Lower lobe of right lung (tissue), 2 donors: Measurements from ENCODE around the gene PID1. TPM values are rescaled to one million over a fixed set of nuclear protein-coding genes. Genes with fewer than 3 reads are reported as not detected.
A peak's percentile ranks its signal among the peaks of the same experiment; 100 is the strongest.

Experiments used
- ATAC-seq, 2 donors: fragments of 200-7000 bp; cut with Tn5 transposase; one replicate each; pipeline ENCODE4 v1.9.1; 2020 to 2022; ENCODE audit warnings: mild to moderate bottlenecking in 2 of 2, moderate library complexity in 2 of 2
- DNase-seq: peaks from one replicate; pipeline ENCODE4 v3.0.0-alpha.2; 2020
- H3K27ac ChIP-seq: fragments of 200-600 bp; one replicate; pipeline ENCODE4 v1.8.0; 2022
- H3K27me3 ChIP-seq: fragments of 200-600 bp; one replicate; pipeline ENCODE4 v1.8.0; 2022; ENCODE audit warnings: low read depth
- H3K36me3 ChIP-seq: fragments of 200-600 bp; one replicate; pipeline ENCODE4 v1.8.0; 2022; ENCODE audit warnings: mild to moderate bottlenecking
- H3K4me1 ChIP-seq: fragments of 200-600 bp; one replicate; pipeline ENCODE4 v1.8.0; 2022
- H3K4me3 ChIP-seq: fragments of 200-600 bp; one replicate; pipeline ENCODE4 v1.8.0; 2022; ENCODE audit warnings: mild to moderate bottlenecking
- H3K9me3 ChIP-seq: fragments of 200-600 bp; one replicate; pipeline ENCODE4 v1.8.0; 2022
- intact Hi-C: fragments of 100-400 bp; cut with DNase I; formaldehyde crosslinking; loops from one replicate; pipeline ENCODE4 v1.11.0; 2022
- total RNA-seq: library from RNA; stranded (reverse); fragmentation: NEBNext Ultra II Directional; extraction: Animal tissue kit (Norgen Biotek cat#: 25700); gene quantifications from one replicate; pipeline ENCODE4 v1.2.1, GENCODE V29; 2021
- TF ChIP-seq, protein P1 (sequence below): fragments of 200-600 bp; IDR thresholded peaks from one replicate; pipeline ENCODE4 v1.8.0; 2022; ENCODE audit warnings: antibody characterized with exemption, mild to moderate bottlenecking
- donor health status: DM: no; HTN: yes; CAD: no; lungs with severe emphysema.

Gene PID1
- total RNA-seq, 1 donor from 2014 or later: 48.0 TPM

DNA sequence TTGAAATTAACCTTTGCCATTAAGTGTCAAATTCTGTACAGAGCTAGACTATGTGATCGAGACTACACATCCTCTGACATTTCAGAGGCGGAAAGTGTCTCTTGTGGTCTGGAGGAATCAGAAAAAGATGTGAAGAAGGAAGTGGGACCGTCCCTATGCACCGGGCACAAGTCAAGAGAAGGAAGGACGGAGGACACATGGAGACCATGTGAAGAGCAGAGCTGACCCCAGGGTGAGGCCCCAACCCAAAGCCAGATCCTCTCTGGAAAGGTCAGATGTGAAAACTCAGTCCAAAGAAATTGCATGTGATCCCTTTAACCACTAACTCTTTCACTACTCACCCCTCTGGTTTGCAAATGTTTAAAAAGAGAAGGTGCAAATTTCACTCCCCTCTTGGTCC, 92.4 kb downstream of the PID1 start:
- H3K36me3 ChIP-seq: no peaks in the 10 kb centered on the region
- no peaks in the 10 kb centered on the region for H3K9me3 ChIP-seq
- TF ChIP-seq, protein P1, sequence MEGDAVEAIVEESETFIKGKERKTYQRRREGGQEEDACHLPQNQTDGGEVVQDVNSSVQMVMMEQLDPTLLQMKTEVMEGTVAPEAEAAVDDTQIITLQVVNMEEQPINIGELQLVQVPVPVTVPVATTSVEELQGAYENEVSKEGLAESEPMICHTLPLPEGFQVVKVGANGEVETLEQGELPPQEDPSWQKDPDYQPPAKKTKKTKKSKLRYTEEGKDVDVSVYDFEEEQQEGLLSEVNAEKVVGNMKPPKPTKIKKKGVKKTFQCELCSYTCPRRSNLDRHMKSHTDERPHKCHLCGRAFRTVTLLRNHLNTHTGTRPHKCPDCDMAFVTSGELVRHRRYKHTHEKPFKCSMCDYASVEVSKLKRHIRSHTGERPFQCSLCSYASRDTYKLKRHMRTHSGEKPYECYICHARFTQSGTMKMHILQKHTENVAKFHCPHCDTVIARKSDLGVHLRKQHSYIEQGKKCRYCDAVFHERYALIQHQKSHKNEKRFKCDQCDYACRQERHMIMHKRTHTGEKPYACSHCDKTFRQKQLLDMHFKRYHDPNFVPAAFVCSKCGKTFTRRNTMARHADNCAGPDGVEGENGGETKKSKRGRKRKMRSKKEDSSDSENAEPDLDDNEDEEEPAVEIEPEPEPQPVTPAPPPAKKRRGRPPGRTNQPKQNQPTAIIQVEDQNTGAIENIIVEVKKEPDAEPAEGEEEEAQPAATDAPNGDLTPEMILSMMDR: no peak
- no peaks in the 10 kb centered on the region for H3K27me3 ChIP-seq
- intact Hi-C loops: no loop called here
- no peak for DNase-seq
- H3K4me1 ChIP-seq: no peaks in the 10 kb centered on the region
- H3K27ac ChIP-seq: no peak overlapping the region
- ATAC-seq: no peak
- H3K4me3 ChIP-seq: no peak overlapping the region

DNA sequence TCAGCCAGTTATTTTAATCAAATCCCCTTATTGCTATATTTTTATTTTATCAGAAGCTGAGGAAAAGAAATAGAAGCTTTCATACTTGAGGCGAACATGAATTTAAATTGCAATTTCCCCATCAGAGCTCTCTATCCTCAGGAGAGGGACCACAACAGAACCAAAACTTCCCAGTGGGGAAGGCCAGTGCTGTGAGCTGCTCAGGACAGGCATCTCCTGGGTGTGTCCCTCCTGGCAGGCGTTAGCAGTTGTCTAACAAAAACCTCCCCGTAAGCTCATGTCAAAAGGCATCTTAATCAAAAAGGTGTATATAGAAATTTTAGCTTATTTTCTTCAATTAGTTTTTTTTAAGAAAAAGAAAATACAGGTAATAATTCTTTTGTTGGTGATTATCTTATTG, 93.0 kb downstream of the PID1 start:
- DNase-seq (no peak), ATAC-seq (no peak)
- Histone ChIP-seq H3K27me3 (no peaks in the 10 kb centered on the region), H3K36me3 (no peaks in the 10 kb centered on the region), H3K9me3 (no peaks in the 10 kb centered on the region), H3K27ac (no peak overlapping the region), H3K4me3 (no peak overlapping the region), H3K4me1 (no peaks in the 10 kb centered on the region)
- intact Hi-C loops: no loop called here
- TF ChIP-seq, protein P1: no peak

DNA sequence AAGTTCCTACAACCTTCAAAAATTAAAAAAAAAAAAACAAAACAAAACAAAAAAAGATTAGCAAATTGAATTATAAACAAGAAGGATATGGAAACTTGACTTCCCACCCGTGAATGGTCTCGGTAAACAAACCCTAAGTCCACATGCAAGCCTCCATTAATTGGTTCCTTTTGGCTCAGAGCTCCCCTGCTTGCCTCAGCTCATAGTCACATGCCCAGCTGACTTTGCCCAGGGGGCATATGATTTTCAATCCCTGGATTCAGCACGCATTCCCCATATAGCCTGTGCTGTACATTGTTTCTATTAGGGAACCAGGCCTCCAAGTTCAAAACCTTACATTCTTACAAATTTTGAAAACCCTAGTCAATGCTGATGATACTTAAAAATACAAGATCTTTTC, 95.0 kb downstream of the PID1 start:
- intact Hi-C loops: no loop called here
- no peaks in the 10 kb centered on the region for H3K9me3 ChIP-seq
- DNase-seq: no peak

DNA sequence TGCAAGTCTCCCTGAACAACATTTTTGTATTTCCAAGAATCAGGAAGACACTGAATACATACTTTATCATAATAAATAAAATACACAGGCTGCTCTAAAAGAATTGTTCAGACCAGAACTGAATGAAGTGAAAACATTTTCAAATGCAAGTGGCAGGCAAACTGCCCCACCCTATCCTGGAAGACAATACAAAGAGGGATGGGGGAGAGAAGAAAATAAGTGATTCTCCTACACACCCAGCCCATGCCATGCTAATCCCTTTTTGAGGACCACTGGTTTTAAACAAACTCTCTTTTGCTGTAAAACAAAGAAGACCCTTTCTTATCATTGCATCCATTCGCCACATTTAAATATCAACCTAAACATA, 95.6 kb downstream of the PID1 start:
- DNase-seq (no peak), ATAC-seq (no peak)
- intact Hi-C loops: no loop called here
- Histone ChIP-seq H3K4me3 (no peak overlapping the region), H3K36me3 (no peaks in the 10 kb centered on the region), H3K27me3 (no peaks in the 10 kb centered on the region), H3K27ac (no peak overlapping the region), H3K4me1 (no peaks in the 10 kb centered on the region), H3K9me3 (no peaks in the 10 kb centered on the region)
- TF ChIP-seq, protein P1: no peak

More for the DNA sequence above, 95.0 kb downstream of the PID1 start:
- Histone ChIP-seq H3K4me1 (no peaks in the 10 kb centered on the region), H3K36me3 (no peaks in the 10 kb centered on the region), H3K4me3 (no peak overlapping the region), H3K27me3 (no peaks in the 10 kb centered on the region), H3K27ac (no peak overlapping the region)
- ATAC-seq: no peak
- TF ChIP-seq, protein P1: no peak

DNA sequence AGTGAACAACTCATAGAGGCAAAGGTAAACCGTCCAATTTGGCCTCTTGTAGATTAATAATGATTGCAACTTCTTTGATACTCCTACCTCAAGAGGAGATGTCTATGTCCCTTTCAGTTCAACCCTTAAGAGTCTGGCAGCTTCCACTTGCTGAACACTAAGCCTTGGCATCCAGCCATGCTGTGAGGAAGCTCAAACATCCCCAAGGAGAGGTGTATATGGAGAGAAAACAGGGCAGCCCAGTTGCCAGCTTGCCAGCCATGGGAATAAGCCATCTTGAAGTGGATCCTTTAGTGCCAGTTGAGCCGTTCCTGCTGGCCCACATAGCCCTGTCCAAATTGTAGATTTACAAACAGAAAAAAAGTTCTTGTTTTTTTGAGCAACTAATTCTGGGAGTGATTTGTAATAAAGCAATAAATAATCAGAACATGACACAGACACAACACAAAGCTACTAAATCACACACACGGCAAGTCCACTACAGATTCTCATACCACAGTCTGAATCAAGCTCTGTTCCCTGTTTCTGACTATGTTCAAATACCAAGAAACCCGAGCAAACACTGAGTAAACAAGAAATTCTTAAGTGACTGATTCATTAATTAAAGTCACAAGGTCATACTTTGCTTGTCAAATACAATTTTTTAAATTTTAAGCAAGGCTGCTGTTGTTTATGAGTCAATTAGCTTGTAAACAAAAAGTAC, 96.1 kb downstream of the PID1 start:
- no peaks in the 10 kb centered on the region for H3K27me3 ChIP-seq
- H3K36me3 ChIP-seq: no peaks in the 10 kb centered on the region
- intact Hi-C loops: no loop called here
- H3K27ac ChIP-seq: no peak overlapping the region
- ATAC-seq: peak; percentile 55 to 66
- no peak overlapping the region for H3K4me3 ChIP-seq
- no peaks in the 10 kb centered on the region for H3K9me3 ChIP-seq
- DNase-seq: no peak
- TF ChIP-seq, protein P1: no peak
- no peaks in the 10 kb centered on the region for H3K4me1 ChIP-seq
